Ovary (tissue), 3 donors: ENCODE measurements around the gene STARD7.

ENCODE experiments used
- EP300 ChIP-seq: sonication (generic); formaldehyde crosslinking; IDR thresholded peaks from one replicate; pipeline ENCODE4 v1.6.1; 2017; ENCODE audit warnings: antibody characterized with exemption
- POLR2A ChIP-seq: fragments of 450-650 bp; IDR thresholded peaks from one replicate; pipeline ENCODE4 v1.6.1; 2017; ENCODE audit warnings: antibody characterized with exemption, mild to moderate bottlenecking, moderate library complexity
- TF ChIP-seq, protein P1 (sequence below), 3 donors: fragments of 450-650 bp in 2 of 3; fragments of 200-600 bp in 1 of 3; IDR thresholded peaks; one replicate each; pipeline versions ENCODE4 v1.5.1 to v1.8.0; 2016 to 2022; ENCODE audit warnings: antibody characterized with exemption in 3 of 3, mild to moderate bottlenecking in 1 of 3
- donor health status: DM: no; HTN: no; CAD: no.

DNA sequence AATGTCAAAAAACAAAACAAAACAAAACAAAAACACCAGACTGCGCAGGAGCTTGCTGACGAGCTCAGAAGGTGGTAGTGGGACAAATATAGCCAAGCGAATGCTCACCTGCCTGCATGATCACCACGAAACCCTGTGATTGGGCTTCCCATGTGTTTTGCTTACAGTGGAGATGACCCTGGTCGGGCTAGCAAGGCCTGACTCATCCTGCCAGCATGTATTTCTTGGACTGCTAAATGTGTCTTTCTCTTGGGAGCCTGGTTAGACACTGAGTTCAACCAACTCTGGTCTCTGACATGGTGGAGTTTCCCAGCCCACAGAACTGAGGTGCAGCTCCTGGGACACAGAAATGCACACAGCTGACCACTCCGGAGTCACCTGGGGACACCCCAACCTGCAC is 32.7 kb downstream of the STARD7 start:
- TF ChIP-seq, protein P1, sequence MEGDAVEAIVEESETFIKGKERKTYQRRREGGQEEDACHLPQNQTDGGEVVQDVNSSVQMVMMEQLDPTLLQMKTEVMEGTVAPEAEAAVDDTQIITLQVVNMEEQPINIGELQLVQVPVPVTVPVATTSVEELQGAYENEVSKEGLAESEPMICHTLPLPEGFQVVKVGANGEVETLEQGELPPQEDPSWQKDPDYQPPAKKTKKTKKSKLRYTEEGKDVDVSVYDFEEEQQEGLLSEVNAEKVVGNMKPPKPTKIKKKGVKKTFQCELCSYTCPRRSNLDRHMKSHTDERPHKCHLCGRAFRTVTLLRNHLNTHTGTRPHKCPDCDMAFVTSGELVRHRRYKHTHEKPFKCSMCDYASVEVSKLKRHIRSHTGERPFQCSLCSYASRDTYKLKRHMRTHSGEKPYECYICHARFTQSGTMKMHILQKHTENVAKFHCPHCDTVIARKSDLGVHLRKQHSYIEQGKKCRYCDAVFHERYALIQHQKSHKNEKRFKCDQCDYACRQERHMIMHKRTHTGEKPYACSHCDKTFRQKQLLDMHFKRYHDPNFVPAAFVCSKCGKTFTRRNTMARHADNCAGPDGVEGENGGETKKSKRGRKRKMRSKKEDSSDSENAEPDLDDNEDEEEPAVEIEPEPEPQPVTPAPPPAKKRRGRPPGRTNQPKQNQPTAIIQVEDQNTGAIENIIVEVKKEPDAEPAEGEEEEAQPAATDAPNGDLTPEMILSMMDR (IDR thresholded peaks at IDR 0.05): no peak
- TF ChIP-seq EP300: no peak
- TF ChIP-seq POLR2A: no peak
